WTC11 (cell line): ENCODE results near the gene NALCN. TPM values are rescaled to one million over a fixed set of nuclear protein-coding genes. Genes with fewer than 3 reads are reported as not detected.

Experiments used
- ATAC-seq: fragments of 200-7000 bp; cut with Tn5 transposase; 2 replicates; pipeline ENCODE4 v1.10.0; 2021; ENCODE audit warnings: mild to moderate bottlenecking, moderate library complexity
- CTCF ChIA-PET: fragments of 300-600 bp; sonication (Branson Sonifier 250); formaldehyde crosslinking; loops from one replicate; lab custom pipeline; 2021; ENCODE audit warnings: antibody characterized with exemption; lab: Charles Lee
- POLR2A ChIA-PET: fragments of 350-600 bp; sonication (Branson Sonifier 250); formaldehyde crosslinking; loops from one replicate; lab custom pipeline; 2021; ENCODE audit warnings: antibody characterized with exemption; lab: Charles Lee
- DNase-seq: peaks from one replicate; pipeline ENCODE4 v3.0.0; 2021; ENCODE audit warnings: low spot score
- H3K27ac Mint-ChIP-seq: 2 replicates; pipeline ENCODE4 v1.8.0; 2021; ENCODE audit warnings: mixed read lengths
- H3K27me3 Mint-ChIP-seq: 2 replicates; pipeline ENCODE4 v1.8.0; 2021; ENCODE audit warnings: low read depth, mild to moderate bottlenecking, moderate library complexity, mixed read lengths
- H3K36me3 Mint-ChIP-seq: 2 replicates; pipeline ENCODE4 v1.8.0; 2021; ENCODE audit warnings: mixed read lengths
- H3K4me1 Mint-ChIP-seq: 2 replicates; pipeline ENCODE4 v1.8.0; 2022; ENCODE audit warnings: mixed read lengths
- H3K4me3 Mint-ChIP-seq: 2 replicates; pipeline ENCODE4 v1.8.0; 2021; ENCODE audit warnings: mild to moderate bottlenecking, moderate library complexity, mixed read lengths
- H3K9me3 Mint-ChIP-seq: 2 replicates; pipeline ENCODE4 v1.8.0; 2021; ENCODE audit warnings: mixed read lengths
- ATF1 ChIP-seq: sonication (generic); formaldehyde crosslinking; IDR thresholded peaks from 2 replicates; pipeline ENCODE4 v1.8.1; 2023; ENCODE audit warnings: mild to moderate bottlenecking, moderate library complexity, missing genetic modification reagents
- CREM ChIP-seq: sonication (generic); formaldehyde crosslinking; IDR thresholded peaks from 2 replicates; pipeline ENCODE4 v1.8.1; 2022; ENCODE audit warnings: mild to moderate bottlenecking, missing genetic modification reagents, moderate library complexity
- HMGA2 ChIP-seq: fragments of 250-450 bp; sonication (Bioruptor Pico); IDR thresholded peaks from 2 replicates; pipeline ENCODE4 v1.4.0; 2021; ENCODE audit warnings: mild to moderate bottlenecking, moderate library complexity
- JUN ChIP-seq: sonication (generic); formaldehyde crosslinking; IDR thresholded peaks from 2 replicates; pipeline ENCODE4 v1.8.0; 2023; ENCODE audit warnings: mild to moderate bottlenecking, missing genetic modification reagents
- MXD4 ChIP-seq: fragments of 250-450 bp; sonication (Bioruptor Pico); IDR thresholded peaks from 2 replicates; pipeline ENCODE4 v1.8.0; 2021; ENCODE audit warnings: mild to moderate bottlenecking, moderate library complexity, borderline replicate concordance
- MYBL2 ChIP-seq: sonication (generic); formaldehyde crosslinking; IDR thresholded peaks from 2 replicates; pipeline ENCODE4 v1.8.1; 2023; ENCODE audit warnings: mild to moderate bottlenecking, moderate library complexity, missing genetic modification reagents
- NFATC4 ChIP-seq: fragments of 250-450 bp; sonication (Bioruptor Pico); IDR thresholded peaks from 2 replicates; pipeline ENCODE4 v1.9.0; 2021; ENCODE audit warnings: mild to moderate bottlenecking
- NFYB ChIP-seq: sonication (generic); formaldehyde crosslinking; conservative IDR thresholded peaks from 2 replicates; pipeline ENCODE4 v1.8.0; 2022; ENCODE audit warnings: low read depth, missing genetic modification reagents
- SP1 ChIP-seq: sonication (generic); formaldehyde crosslinking; conservative IDR thresholded peaks from 2 replicates; pipeline ENCODE4 v1.8.1; 2022; ENCODE audit warnings: missing genetic modification reagents
- TEAD1 ChIP-seq: sonication (generic); formaldehyde crosslinking; IDR thresholded peaks from 2 replicates; pipeline ENCODE4 v1.8.0; 2022; ENCODE audit warnings: mild to moderate bottlenecking, missing genetic modification reagents
- ZBTB21 ChIP-seq: sonication (generic); formaldehyde crosslinking; IDR thresholded peaks from 2 replicates; pipeline ENCODE4 v1.8.1; 2023; ENCODE audit warnings: mild to moderate bottlenecking, missing genetic modification reagents, borderline replicate concordance
- ZNF219 ChIP-seq: sonication (generic); formaldehyde crosslinking; IDR thresholded peaks from 2 replicates; pipeline ENCODE4 v1.8.0; 2023; ENCODE audit warnings: missing genetic modification reagents, mild to moderate bottlenecking, borderline replicate concordance
- ZNF671 ChIP-seq: fragments of 250-450 bp; sonication (Bioruptor Pico); IDR thresholded peaks from 2 replicates; pipeline ENCODE4 v1.8.0; 2021; ENCODE audit warnings: mild to moderate bottlenecking
- total RNA-seq: library from RNA; stranded (reverse); gene quantifications from 3 replicates; pipeline ENCODE4 v1.2.3, GENCODE V29; 2021
- TF ChIP-seq, protein P1 (sequence below): sonication (generic); formaldehyde crosslinking; IDR thresholded peaks from 2 replicates; pipeline ENCODE4 v1.8.1; 2023; ENCODE audit warnings: mild to moderate bottlenecking, missing genetic modification reagents, borderline replicate concordance
- TF ChIP-seq, protein P2 (sequence below): sonication (generic); formaldehyde crosslinking; IDR thresholded peaks from 2 replicates; pipeline ENCODE4 v1.8.1; 2022; ENCODE audit warnings: mild to moderate bottlenecking, moderate library complexity, missing genetic modification reagents
- TF ChIP-seq, protein P3 (sequence below): sonication (generic); formaldehyde crosslinking; IDR thresholded peaks from 2 replicates; pipeline ENCODE4 v1.8.0; 2022; ENCODE audit warnings: mild to moderate bottlenecking, missing genetic modification reagents
- TF ChIP-seq, protein P4 (sequence below): sonication (generic); formaldehyde crosslinking; IDR thresholded peaks from 2 replicates; pipeline ENCODE4 v1.8.0; 2022; ENCODE audit warnings: missing genetic modification reagents

NALCN gene
- total RNA-seq, 1 experiment from 2014 or later, result 0.33 TPM

DNA sequence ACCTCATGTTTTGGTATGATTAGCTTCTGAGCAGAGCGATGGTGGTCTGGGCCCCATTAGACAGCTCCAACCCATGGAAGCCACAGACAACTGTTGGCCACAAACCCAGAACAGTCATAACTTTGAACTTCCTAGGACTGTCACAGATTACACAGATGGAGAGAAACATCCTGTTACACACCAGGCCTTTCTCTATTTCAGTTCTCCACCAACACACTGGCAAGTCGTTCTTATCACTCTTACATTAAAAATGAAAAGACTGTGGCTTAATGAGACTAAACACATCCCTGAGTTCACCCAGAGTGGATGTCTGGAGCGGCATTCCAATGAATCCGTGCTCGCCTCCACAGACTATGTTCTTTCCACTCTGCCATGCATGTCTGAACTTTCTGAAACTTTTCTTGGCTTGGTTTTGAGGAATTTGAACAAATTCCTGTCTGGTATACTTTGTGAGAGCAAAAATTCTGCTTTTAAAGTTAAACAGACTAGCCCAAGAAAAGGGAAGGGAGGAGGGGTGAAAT lies 109.1 kb downstream of the NALCN start (continued):
- no peak for TF ChIP-seq MYBL2 (CRISPR knock-in tag)
- TF ChIP-seq, all 79 proteins: peak for 0

DNA sequence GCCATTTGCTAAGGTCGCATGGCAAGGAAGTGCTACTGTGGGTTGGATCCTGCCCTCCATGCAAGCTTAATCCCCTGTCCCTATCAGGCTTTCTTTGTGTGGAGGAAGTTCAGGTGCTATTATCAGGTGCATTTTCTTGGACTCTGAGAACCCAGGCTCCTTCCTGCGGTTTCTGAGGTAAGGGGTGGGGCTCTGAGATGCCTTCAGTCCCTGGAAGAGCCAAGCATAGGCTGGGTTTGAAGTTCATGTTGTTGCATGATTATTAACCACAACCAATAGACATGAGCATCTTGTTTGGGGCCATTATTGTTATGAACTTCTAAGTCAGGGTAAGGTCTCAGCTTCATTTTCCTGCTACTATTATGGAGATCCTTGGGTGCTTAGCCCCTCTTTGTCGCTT lies 109.5 kb downstream of the NALCN start:
- H3K4me3 Mint-ChIP-seq, result no peak overlapping the region
- H3K27ac Mint-ChIP-seq, result no peak overlapping the region
- no peaks in the 10 kb centered on the region for H3K4me1 Mint-ChIP-seq
- TF ChIP-seq ZBTB21 (no peak), ZNF219 (CRISPR knock-in tag) (no peak), SP1 (CRISPR knock-in tag) (no peak), HMGA2 (CRISPR knock-in tag) (no peak)
- TF ChIP-seq, protein P1, sequence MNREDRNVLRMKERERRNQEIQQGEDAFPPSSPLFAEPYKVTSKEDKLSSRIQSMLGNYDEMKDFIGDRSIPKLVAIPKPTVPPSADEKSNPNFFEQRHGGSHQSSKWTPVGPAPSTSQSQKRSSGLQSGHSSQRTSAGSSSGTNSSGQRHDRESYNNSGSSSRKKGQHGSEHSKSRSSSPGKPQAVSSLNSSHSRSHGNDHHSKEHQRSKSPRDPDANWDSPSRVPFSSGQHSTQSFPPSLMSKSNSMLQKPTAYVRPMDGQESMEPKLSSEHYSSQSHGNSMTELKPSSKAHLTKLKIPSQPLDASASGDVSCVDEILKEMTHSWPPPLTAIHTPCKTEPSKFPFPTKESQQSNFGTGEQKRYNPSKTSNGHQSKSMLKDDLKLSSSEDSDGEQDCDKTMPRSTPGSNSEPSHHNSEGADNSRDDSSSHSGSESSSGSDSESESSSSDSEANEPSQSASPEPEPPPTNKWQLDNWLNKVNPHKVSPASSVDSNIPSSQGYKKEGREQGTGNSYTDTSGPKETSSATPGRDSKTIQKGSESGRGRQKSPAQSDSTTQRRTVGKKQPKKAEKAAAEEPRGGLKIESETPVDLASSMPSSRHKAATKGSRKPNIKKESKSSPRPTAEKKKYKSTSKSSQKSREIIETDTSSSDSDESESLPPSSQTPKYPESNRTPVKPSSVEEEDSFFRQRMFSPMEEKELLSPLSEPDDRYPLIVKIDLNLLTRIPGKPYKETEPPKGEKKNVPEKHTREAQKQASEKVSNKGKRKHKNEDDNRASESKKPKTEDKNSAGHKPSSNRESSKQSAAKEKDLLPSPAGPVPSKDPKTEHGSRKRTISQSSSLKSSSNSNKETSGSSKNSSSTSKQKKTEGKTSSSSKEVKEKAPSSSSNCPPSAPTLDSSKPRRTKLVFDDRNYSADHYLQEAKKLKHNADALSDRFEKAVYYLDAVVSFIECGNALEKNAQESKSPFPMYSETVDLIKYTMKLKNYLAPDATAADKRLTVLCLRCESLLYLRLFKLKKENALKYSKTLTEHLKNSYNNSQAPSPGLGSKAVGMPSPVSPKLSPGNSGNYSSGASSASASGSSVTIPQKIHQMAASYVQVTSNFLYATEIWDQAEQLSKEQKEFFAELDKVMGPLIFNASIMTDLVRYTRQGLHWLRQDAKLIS (CRISPR knock-in tag), result no peak
- no peaks in the 10 kb centered on the region for H3K27me3 Mint-ChIP-seq
- peaks cover 8% of the 10 kb centered on the region for H3K9me3 Mint-ChIP-seq
- no peak for ATAC-seq
- ChIA-PET CTCF (no interaction called here), POLR2A (no interaction called here)
- no peaks in the 10 kb centered on the region for H3K36me3 Mint-ChIP-seq
- no peak for DNase-seq

DNA sequence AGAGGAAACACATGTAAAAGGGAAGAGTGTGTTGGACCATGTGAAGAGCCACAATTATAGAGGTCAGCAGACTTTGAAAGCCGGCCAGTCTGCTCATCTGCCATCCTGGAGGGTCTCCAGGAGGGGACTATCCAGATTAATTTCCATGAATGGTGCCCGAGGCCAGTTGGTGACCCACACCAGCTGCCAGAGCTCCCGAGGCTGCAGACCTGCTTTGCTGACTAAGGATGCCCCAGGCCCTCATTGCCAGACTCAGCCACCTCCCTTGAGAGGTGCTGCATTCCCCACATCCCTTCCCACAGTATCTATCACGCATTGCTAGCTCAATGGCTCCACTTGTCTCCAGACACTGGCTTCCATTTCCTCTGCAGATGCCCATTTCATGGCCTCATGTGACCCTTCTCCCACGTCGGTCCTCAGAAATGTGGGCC lies 110.3 kb downstream of the NALCN start:
- CTCF ChIA-PET, result no interaction called here
- H3K27ac Mint-ChIP-seq, result no peak overlapping the region
- H3K9me3 Mint-ChIP-seq, result peaks cover 8% of the 10 kb centered on the region
- POLR2A ChIA-PET, result no interaction called here
- no peaks in the 10 kb centered on the region for H3K27me3 Mint-ChIP-seq
- H3K36me3 Mint-ChIP-seq, result no peaks in the 10 kb centered on the region
- ATAC-seq (no peak), DNase-seq (no peak)
- no peak overlapping the region for H3K4me3 Mint-ChIP-seq
- no peaks in the 10 kb centered on the region for H3K4me1 Mint-ChIP-seq
- TF ChIP-seq TEAD1 (CRISPR knock-in tag) (no peak), MXD4 (no peak), NFYB (CRISPR knock-in tag) (no peak), NFATC4 (CRISPR knock-in tag) (no peak), CREM (CRISPR knock-in tag) (no peak), ATF1 (CRISPR knock-in tag) (no peak), ZNF671 (no peak), JUN (CRISPR knock-in tag) (no peak)
- TF ChIP-seq, protein P2, sequence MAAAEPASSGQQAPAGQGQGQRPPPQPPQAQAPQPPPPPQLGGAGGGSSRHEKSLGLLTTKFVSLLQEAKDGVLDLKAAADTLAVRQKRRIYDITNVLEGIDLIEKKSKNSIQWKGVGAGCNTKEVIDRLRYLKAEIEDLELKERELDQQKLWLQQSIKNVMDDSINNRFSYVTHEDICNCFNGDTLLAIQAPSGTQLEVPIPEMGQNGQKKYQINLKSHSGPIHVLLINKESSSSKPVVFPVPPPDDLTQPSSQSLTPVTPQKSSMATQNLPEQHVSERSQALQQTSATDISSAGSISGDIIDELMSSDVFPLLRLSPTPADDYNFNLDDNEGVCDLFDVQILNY (CRISPR knock-in tag), result no peak
- TF ChIP-seq, protein P3, sequence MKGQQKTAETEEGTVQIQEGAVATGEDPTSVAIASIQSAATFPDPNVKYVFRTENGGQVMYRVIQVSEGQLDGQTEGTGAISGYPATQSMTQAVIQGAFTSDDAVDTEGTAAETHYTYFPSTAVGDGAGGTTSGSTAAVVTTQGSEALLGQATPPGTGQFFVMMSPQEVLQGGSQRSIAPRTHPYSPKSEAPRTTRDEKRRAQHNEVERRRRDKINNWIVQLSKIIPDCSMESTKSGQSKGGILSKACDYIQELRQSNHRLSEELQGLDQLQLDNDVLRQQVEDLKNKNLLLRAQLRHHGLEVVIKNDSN (CRISPR knock-in tag), result no peak

DNA sequence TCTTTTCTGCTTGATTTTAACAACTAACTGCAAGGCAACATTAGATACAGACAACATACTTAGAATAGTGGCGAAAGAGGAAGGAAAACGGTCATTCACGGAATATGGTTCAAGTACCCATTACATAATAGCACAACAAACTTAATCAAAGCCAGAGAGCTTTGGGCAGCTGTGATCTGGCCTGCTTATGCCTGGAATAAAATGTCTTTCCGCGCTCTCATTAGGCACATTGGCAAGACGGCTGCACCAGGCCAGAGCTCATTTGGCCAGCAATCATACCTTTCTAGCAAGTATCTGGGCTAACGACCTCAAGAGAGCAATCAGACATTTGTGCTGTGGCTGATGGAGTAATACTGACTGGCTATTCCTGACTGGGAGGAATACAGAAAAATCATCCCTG lies 112.8 kb downstream of the NALCN start:
- ATAC-seq, result no peak
- no peak for TF ChIP-seq ZNF671
- TF ChIP-seq, protein P4, sequence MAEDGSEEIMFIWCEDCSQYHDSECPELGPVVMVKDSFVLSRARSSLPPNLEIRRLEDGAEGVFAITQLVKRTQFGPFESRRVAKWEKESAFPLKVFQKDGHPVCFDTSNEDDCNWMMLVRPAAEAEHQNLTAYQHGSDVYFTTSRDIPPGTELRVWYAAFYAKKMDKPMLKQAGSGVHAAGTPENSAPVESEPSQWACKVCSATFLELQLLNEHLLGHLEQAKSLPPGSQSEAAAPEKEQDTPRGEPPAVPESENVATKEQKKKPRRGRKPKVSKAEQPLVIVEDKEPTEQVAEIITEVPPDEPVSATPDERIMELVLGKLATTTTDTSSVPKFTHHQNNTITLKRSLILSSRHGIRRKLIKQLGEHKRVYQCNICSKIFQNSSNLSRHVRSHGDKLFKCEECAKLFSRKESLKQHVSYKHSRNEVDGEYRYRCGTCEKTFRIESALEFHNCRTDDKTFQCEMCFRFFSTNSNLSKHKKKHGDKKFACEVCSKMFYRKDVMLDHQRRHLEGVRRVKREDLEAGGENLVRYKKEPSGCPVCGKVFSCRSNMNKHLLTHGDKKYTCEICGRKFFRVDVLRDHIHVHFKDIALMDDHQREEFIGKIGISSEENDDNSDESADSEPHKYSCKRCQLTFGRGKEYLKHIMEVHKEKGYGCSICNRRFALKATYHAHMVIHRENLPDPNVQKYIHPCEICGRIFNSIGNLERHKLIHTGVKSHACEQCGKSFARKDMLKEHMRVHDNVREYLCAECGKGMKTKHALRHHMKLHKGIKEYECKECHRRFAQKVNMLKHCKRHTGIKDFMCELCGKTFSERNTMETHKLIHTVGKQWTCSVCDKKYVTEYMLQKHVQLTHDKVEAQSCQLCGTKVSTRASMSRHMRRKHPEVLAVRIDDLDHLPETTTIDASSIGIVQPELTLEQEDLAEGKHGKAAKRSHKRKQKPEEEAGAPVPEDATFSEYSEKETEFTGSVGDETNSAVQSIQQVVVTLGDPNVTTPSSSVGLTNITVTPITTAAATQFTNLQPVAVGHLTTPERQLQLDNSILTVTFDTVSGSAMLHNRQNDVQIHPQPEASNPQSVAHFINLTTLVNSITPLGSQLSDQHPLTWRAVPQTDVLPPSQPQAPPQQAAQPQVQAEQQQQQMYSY (CRISPR knock-in tag), result no peak
- POLR2A ChIA-PET, result no interaction called here
- Mint-ChIP-seq H3K27me3 (no peaks in the 10 kb centered on the region), H3K4me1 (no peaks in the 10 kb centered on the region), H3K4me3 (no peak overlapping the region), H3K9me3 (peaks cover 3% of the 10 kb centered on the region; the same call in 1 of the 2 replicates), H3K36me3 (no peaks in the 10 kb centered on the region), H3K27ac (no peak overlapping the region)
- no peak for DNase-seq
- CTCF ChIA-PET, result no interaction called here
